ENCODE data around the gene WDR76.
A peak's percentile ranks its signal among the peaks of the same experiment; 100 is the strongest.
"Not testable (repeated sequence)": the region's sequence is repeated elsewhere in the genome, so short reads cannot be mapped to it uniquely, and the experiment has no call there.

The WDR76 gene

DNA sequence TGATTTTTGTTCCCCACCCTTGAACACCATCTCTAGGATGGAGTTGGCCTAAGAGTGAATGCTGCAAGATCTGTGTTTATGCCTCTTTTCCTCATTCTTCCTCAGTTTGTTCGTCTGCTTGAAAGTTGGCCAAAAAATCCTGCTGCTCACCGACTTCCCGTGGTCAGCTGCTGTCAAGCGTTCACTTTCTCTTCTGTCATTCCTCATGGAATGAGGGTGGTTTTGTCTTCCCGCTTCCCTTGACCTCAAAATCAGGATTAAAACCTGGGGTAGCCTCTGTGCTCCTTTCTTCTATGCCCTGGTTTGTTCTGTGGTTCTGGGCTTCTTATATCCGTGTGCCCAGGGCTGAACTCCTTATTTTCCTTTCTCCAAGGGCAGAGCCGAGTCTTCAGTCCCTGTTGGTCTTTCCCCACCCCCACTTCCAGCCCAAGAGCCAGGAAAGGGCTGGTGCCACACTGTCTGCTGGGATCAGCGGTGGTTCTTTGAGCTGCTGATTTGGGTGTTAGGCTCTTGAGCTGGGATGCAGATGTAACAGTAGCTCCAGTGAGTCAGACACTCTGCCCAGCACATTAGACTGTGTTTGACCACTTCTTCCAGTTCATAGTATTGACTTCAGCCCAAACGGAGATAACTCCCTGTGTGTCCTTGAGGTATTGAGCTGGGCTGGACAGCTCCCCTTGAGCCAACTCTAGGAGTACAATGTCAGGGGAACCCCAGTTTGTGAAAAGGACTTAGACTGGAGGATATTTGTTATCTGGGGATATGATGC, 32.3 kb upstream of the WDR76 start:
- Histone ChIP-seq H3K36me3 (peaks cover 50 to 64% (median 62%) of the 10 kb centered on the region in 11 experiments), H3K9me3 (replicated peaks in 1 of 11) (no peaks in the 10 kb centered on the region), H3K27ac (peak overlapping the region in 4 of 11 experiments; percentile 97 to 99 (median 98); a peak in 6 of 22 replicates), H3K27me3 (no peaks in the 10 kb centered on the region), H3K4me2 (peak overlapping the region; percentile 78 to 98 (median 94)), H3K4me1 (peaks cover 28 to 67% (median 46%) of the 10 kb centered on the region in 10 experiments), H4K20me1 (peaks cover 23 to 59% (median 46%) of the 10 kb centered on the region in 11 experiments; a peak in 21 of 22 replicates), H3K4me3 (peak overlapping the region in 5 of 10 experiments; percentile 85 to 98 (median 92); a peak in 10 of 20 replicates), H3K9ac (peak overlapping the region in 7 of 11 experiments; percentile 6 to 99 (median 96); a peak in 9 of 22 replicates)
- no peak for TF ChIP-seq Cebpa-rat (IDR thresholded peaks at IDR 0.05)

DNA sequence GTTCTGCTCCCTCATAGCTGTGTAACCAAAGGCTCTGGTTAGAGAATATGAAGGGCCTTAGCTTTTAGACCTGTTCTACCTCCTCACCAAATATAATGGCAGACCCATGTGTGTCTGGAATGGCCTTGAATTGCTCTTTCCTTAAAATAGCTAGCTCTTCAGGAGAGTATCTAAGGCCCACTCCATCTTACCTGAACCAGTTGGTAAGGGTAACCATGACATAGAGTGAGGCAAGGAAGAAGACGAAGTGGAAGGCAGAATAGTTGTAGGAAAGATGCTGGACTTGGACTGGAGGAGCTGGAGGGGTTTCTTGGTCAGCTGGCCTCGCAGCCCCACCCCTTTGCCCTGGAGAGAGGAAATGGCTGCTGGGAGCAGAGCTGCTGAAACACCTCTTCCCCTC, 31.6 kb upstream of the WDR76 start:
- no peaks in the 10 kb centered on the region for H3K27me3 ChIP-seq
- H3K9me3 ChIP-seq (replicated peaks in 1 of 11): peaks cover 0 to 6% (median 0%) of the 10 kb centered on the region in 11 experiments; a peak in 1 of 22 replicates
- peaks cover 23 to 59% (median 46%) of the 10 kb centered on the region in 11 experiments; a peak in 21 of 22 replicates for H4K20me1 ChIP-seq
- TF ChIP-seq Cebpa-rat (IDR thresholded peaks at IDR 0.05): no peak
- 0 out of 22 replicates have a peak overlapping the region, but pooled peaks of 1 of the 11 experiments have one; percentile 5 for H3K9ac ChIP-seq
- peak overlapping the region in 2 of 11 experiments; percentile 97 to 98; a peak in 2 of 22 replicates for H3K27ac ChIP-seq
- H3K4me2 ChIP-seq: peak overlapping the region in 7 of 11 experiments; percentile 78 to 98 (median 94); a peak in 10 of 22 replicates
- H3K4me3 ChIP-seq: no peak overlapping the region; a peak in 1 of 20 replicates
- H3K4me1 ChIP-seq: peaks cover 35 to 75% (median 53%) of the 10 kb centered on the region in 10 experiments
- peaks cover 57 to 71% (median 70%) of the 10 kb centered on the region in 11 experiments for H3K36me3 ChIP-seq

DNA sequence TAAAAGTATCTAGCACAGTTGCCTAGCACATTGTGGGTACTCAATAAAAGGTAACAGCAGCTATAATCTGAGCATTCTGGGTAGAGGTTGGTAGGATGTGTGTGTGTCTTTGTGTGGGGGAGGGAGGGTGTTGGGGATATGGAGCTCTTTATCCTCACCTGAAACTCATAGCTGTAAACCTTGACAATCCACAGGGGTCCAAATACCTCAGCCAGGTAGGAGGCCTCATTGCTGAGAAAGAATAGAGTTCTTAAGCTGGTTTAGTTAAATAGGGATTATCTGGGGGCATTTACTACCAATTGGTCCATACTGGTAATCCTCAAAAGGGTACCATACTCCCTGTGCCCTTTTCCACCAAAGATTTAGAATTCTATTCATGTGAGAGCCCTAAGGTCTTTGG, 30.8 kb upstream of the WDR76 start:
- no peak for TF ChIP-seq Cebpa-rat (IDR thresholded peaks at IDR 0.05)
- H3K4me1 ChIP-seq: peaks cover 35 to 76% (median 55%) of the 10 kb centered on the region in 10 experiments
- H4K20me1 ChIP-seq: peaks cover 23 to 59% (median 46%) of the 10 kb centered on the region in 11 experiments; a peak in 21 of 22 replicates
- H3K9me3 ChIP-seq (replicated peaks in 1 of 11): peaks cover 0 to 6% (median 0%) of the 10 kb centered on the region in 11 experiments; a peak in 1 of 22 replicates
- H3K9ac ChIP-seq: no peak overlapping the region
- H3K27me3 ChIP-seq: no peaks in the 10 kb centered on the region
- H3K36me3 ChIP-seq: peaks cover 57 to 72% (median 70%) of the 10 kb centered on the region in 11 experiments
- H3K4me2 ChIP-seq: peak overlapping the region in 1 of 11 experiments; percentile 97; a peak in 2 of 22 replicates
- no peak overlapping the region for H3K4me3 ChIP-seq
- H3K27ac ChIP-seq: no peak overlapping the region

DNA sequence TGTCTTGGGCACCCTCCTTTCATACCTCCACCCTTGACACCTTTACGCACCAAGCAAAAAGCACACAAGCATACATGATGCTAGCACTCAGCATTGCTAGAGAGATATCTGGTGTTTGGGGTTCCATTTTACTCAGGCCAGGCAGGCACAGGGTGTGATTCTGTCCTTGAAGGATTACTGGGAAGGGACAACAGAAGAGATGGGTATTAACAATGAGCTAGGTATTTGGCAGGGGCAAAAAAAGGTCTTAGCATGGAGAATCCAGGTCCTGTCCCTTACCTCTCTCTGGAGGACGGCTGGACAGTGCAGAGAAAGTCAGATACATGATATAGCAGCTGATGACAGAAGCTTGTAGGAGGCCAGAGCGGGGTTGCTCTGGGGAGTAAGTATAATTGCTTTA, 30.2 kb upstream of the WDR76 start:
- H3K9ac ChIP-seq: no peak overlapping the region
- no peak overlapping the region for H3K27ac ChIP-seq
- H3K4me1 ChIP-seq: peaks cover 35 to 77% (median 56%) of the 10 kb centered on the region in 10 experiments
- H3K4me2 ChIP-seq: peak overlapping the region in 2 of 11 experiments; percentile 16 to 20; a peak in 2 of 22 replicates
- TF ChIP-seq Cebpa-rat (IDR thresholded peaks at IDR 0.05): no peak
- peaks cover 23 to 59% (median 46%) of the 10 kb centered on the region in 11 experiments; a peak in 21 of 22 replicates for H4K20me1 ChIP-seq
- H3K9me3 ChIP-seq (replicated peaks in 1 of 11): peaks cover 0 to 6% (median 0%) of the 10 kb centered on the region in 11 experiments; a peak in 1 of 22 replicates
- H3K4me3 ChIP-seq: no peak overlapping the region
- peaks cover 58 to 77% (median 72%) of the 10 kb centered on the region in 11 experiments for H3K36me3 ChIP-seq
- no peaks in the 10 kb centered on the region for H3K27me3 ChIP-seq

DNA sequence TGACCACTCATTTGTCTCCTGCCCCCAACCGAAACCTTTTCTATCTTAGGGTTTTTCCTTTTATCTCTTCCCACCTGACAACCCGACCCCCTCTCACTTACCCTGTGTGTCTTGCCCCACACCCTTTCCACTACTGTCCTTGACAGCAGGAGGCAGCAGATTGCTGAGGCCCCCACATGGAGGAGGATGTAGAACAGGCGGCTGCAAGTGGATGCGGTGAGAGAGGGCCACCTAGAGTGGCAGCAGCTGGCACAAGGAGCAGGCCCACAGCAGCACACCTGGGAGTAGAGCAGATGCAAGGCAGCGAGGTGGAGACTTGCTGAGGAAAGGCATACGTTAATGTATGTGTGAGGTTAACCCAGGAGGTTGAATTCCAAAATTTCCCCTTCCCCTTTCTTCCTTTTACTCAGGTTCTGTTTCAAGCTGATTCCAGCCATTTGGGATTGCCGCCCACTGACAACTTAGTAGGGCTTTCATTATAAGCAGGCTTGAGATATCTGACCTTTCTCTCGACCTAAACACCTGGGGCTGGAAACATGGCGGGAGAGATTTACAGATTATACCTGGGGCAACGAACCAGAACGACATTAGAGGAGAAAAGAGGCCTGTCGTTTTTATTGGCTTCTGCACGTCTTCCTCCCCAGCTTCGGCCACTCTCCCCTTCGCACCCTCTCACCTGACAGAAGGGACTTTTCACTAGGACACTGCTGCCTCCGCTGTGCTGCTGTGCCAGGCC, 27.4 kb upstream of the WDR76 start:
- peak overlapping the region; percentile 40 to 88 (median 83); a peak in 20 of 22 replicates for H3K27ac ChIP-seq
- H3K4me1 ChIP-seq: peaks cover 23 to 68% (median 45%) of the 10 kb centered on the region in 10 experiments
- H3K4me3 ChIP-seq: 0 out of 20 replicates have a peak overlapping the region, but pooled peaks of 1 of the 10 experiments have one; percentile 81
- peaks cover 0 to 6% (median 0%) of the 10 kb centered on the region in 11 experiments; a peak in 1 of 22 replicates for H3K9me3 ChIP-seq (replicated peaks in 1 of 11)
- no peak for TF ChIP-seq Cebpa-rat (IDR thresholded peaks at IDR 0.05)
- no peaks in the 10 kb centered on the region for H3K27me3 ChIP-seq
- H3K36me3 ChIP-seq: peaks cover 74 to 92% (median 85%) of the 10 kb centered on the region in 11 experiments
- peak overlapping the region in 3 of 11 experiments; percentile 91 to 92 (median 92); a peak in 2 of 22 replicates for H3K9ac ChIP-seq
- H4K20me1 ChIP-seq: peaks cover 3 to 45% (median 29%) of the 10 kb centered on the region in 11 experiments; a peak in 20 of 22 replicates
- H3K4me2 ChIP-seq: peak overlapping the region; percentile 46 to 95 (median 88); a peak in 19 of 22 replicates

DNA sequence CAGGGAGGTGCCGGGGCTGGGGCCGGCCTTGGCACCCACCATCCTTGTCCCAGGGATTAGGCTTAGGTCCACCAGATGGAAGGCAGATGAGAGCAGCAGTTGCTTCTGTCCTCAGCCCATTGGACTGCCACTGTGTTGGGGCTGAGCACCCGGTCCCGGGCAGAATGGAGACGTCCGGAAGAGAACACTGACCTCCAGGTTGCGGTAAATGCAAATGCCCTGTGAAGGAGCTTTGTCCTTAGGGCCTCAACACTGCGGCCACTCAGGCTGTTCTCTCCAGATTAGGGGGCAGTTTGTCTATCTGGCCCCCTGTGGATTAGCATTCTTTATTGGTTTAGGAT, 26.9 kb upstream of the WDR76 start, which contains the start of gene SERINC4:
Gene SERINC4, minus strand, starts transcription at position 276 of the 341 bp plus-strand sequence. Its CDS starts 234 bp downstream, at position 42.
- Histone ChIP-seq H3K27ac (peak within 1 kb of the TSS; percentile 54 to 88 (median 83)), H3K36me3 (peaks cover 74 to 92% (median 85%) of the 10 kb centered on the region in 11 experiments)

DNA sequence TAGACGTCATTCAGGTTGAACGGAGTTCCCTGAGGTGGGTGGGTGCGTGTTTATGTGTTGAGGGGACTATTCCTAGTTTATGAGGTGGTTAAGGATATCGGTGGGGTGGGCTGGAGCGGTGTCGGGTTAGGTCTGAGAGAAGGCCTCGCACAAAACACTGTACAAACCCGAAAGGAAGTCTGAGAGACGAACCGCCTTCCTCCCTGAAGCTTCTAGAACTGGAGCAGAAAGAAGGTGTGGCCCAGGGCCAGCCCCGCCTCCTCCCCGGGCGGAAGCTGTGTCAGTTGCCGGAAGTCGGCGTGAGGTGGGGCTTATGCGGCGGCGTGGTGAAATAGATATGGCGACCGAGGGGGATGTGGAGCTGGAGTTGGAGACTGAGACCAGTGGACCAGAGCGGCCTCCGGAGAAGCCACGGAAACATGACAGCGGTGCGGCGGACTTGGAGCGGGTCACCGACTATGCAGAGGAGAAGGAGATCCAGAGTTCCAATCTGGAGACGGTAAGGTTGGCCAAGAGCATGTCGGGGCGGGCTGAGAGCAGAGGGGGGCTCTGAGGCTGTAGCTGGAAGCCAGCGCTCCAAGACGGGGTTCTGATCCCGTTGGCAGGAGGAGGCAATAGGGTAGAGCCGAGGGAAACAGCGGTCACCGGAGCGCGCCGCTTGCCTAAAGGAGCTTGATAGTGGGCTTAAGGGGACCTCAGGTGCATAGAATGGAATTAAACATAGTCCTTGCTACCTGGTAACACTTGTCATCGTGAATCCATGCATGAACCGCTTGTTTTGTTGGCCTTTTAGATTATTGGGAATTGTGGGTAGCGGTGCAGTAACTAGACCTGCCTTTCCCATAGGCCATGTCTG, 26.3 kb upstream of the WDR76 start, which contains the start of gene HYPK:
Gene HYPK, plus strand, starts transcription at position 314 of the 856 bp plus-strand sequence. Its CDS starts 24 bp downstream, at position 338.
- H3K9me3 ChIP-seq (replicated peaks in 1 of 11): peaks cover 0 to 6% (median 0%) of the 10 kb centered on the region in 11 experiments; a peak in 1 of 22 replicates
- peaks cover 74 to 92% (median 85%) of the 10 kb centered on the region in 11 experiments for H3K36me3 ChIP-seq
- H3K27me3 ChIP-seq: no peaks in the 10 kb centered on the region
- H3K4me2 ChIP-seq: peak within 1 kb of the TSS; percentile 82 to 98 (median 90)
- peak within 1 kb of the TSS; percentile 80 to 98 (median 90) for H3K4me3 ChIP-seq
- no peak for TF ChIP-seq Cebpa-rat (IDR thresholded peaks at IDR 0.05)
- H4K20me1 ChIP-seq: peaks cover 0 to 34% (median 18%) of the 10 kb centered on the region in 11 experiments; a peak in 16 of 22 replicates
- H3K4me1 ChIP-seq: peaks cover 20 to 57% (median 34%) of the 10 kb centered on the region in 10 experiments
- H3K27ac ChIP-seq: peak within 1 kb of the TSS; percentile 54 to 88 (median 83)
- H3K9ac ChIP-seq: peak within 1 kb of the TSS; percentile 77 to 92 (median 87)

More for the DNA sequence above, 26.9 kb upstream of the WDR76 start, which contains the start of gene SERINC4:
- Histone ChIP-seq H3K27me3 (no peaks in the 10 kb centered on the region), H3K9me3 (replicated peaks in 1 of 11) (peaks cover 0 to 6% (median 0%) of the 10 kb centered on the region in 11 experiments; a peak in 1 of 22 replicates), H3K4me3 (peak within 1 kb of the TSS; percentile 80 to 98 (median 90)), H3K9ac (peak within 1 kb of the TSS; percentile 77 to 92 (median 87)), H3K4me1 (peaks cover 20 to 63% (median 40%) of the 10 kb centered on the region in 10 experiments), H4K20me1 (peaks cover 0 to 40% (median 24%) of the 10 kb centered on the region in 11 experiments; a peak in 19 of 22 replicates), H3K4me2 (peak within 1 kb of the TSS; percentile 82 to 98 (median 90))
- TF ChIP-seq Cebpa-rat (IDR thresholded peaks at IDR 0.05): no peak

DNA sequence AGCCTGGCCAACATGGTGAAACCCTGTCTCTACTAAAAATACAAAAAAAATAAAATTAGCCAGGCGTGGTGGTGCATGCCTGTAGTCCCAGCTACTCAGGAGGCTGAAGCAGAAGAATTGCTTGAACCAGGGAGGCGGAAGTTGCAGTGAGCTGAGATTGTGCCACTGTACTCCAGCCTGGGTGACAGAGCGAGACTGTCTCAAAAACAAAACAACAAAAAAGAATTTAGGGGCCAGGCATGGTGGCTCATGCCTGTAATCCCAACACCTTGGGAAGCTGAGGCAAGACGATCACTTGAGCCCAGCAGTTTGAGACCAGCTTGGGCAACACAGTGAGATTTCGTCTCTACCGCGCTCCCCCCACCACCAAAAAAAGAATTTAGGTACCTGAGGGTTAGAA, 24.1 kb upstream of the WDR76 start:
- H3K27me3 ChIP-seq; H3K9me3 ChIP-seq (replicated peaks in 1 of 11); H3K4me2 ChIP-seq; H3K4me3 ChIP-seq; H3K9ac ChIP-seq; H3K27ac ChIP-seq: not testable (repeated sequence)
- peaks cover 0 to 14% (median 0%) of the 10 kb centered on the region in 11 experiments; a peak in 8 of 22 replicates for H4K20me1 ChIP-seq
- H3K36me3 ChIP-seq: peaks cover 79 to 92% (median 87%) of the 10 kb centered on the region in 11 experiments
- H3K4me1 ChIP-seq: peaks cover 20 to 37% (median 31%) of the 10 kb centered on the region in 10 experiments
